Measurements from ENCODE around the gene LRP1B.

- TF ChIP-seq, protein P1, sequence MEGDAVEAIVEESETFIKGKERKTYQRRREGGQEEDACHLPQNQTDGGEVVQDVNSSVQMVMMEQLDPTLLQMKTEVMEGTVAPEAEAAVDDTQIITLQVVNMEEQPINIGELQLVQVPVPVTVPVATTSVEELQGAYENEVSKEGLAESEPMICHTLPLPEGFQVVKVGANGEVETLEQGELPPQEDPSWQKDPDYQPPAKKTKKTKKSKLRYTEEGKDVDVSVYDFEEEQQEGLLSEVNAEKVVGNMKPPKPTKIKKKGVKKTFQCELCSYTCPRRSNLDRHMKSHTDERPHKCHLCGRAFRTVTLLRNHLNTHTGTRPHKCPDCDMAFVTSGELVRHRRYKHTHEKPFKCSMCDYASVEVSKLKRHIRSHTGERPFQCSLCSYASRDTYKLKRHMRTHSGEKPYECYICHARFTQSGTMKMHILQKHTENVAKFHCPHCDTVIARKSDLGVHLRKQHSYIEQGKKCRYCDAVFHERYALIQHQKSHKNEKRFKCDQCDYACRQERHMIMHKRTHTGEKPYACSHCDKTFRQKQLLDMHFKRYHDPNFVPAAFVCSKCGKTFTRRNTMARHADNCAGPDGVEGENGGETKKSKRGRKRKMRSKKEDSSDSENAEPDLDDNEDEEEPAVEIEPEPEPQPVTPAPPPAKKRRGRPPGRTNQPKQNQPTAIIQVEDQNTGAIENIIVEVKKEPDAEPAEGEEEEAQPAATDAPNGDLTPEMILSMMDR (IDR thresholded peaks at IDR 0.05): no peak
- TF ChIP-seq POLR2A (IDR thresholded peaks at IDR 0.05): no peak
These were observed 1550.2 kb downstream of the LRP1B start for GRCh38 chr2:140580532-140581151.

Measured in Peyer's patch (tissue), 4 donors.